ENCODE measurements around the gene RAB11FIP4.
A peak's percentile ranks its signal among the peaks of the same experiment; 100 is the strongest.

RAB11FIP4 gene

GRCh38 chr17:31488264-31488981 lies 96.9 kb downstream of the RAB11FIP4 start:
- DNase-seq, result peak; percentile 45

GRCh38 chr17:31488982-31489294 lies 97.5 kb downstream of the RAB11FIP4 start:
- DNase-seq, result no peak

GRCh38 chr17:31489295-31490018 lies 98.0 kb downstream of the RAB11FIP4 start:
- DNase-seq, result no peak

GRCh38 chr17:31490019-31490650 lies 98.7 kb downstream of the RAB11FIP4 start:
- no peak for DNase-seq

- no peak for DNase-seq
Measured at GRCh38 chr17:31490671-31491375, 99.3 kb downstream of the RAB11FIP4 start.

GRCh38 chr17:31491376-31492131 lies 100.1 kb downstream of the RAB11FIP4 start:
- no peak for DNase-seq

- DNase-seq, result no peak
Measured at GRCh38 chr17:31492206-31492605, 100.7 kb downstream of the RAB11FIP4 start.

- DNase-seq, result peak; percentile 91
Measured at GRCh38 chr17:31492880-31493655, 101.6 kb downstream of the RAB11FIP4 start.

GRCh38 chr17:31493656-31494155 lies 102.2 kb downstream of the RAB11FIP4 start:
- no peak for DNase-seq

- DNase-seq, result peak; percentile 74
Measured at GRCh38 chr17:31494259-31495021, 103.0 kb downstream of the RAB11FIP4 start.

GRCh38 chr17:31495022-31495885 lies 103.8 kb downstream of the RAB11FIP4 start:
- DNase-seq, result no peak

- DNase-seq, result no peak
Measured at GRCh38 chr17:31496097-31496496, 104.6 kb downstream of the RAB11FIP4 start.

- DNase-seq, result no peak
Measured at GRCh38 chr17:31496601-31497000, 105.1 kb downstream of the RAB11FIP4 start.

- no peak for DNase-seq
Measured at GRCh38 chr17:31497431-31497830, 106.0 kb downstream of the RAB11FIP4 start.

GRCh38 chr17:31497994-31498826 lies 106.7 kb downstream of the RAB11FIP4 start:
- DNase-seq, result no peak

GRCh38 chr17:31499771-31500554 lies 108.5 kb downstream of the RAB11FIP4 start:
- peak; percentile 66 for DNase-seq

- DNase-seq, result no peak
Measured at GRCh38 chr17:31506517-31506916, 115.0 kb downstream of the RAB11FIP4 start.

All from stimulated activated CD4-positive, alpha-beta T cell treated with anti-CD3 and anti-CD28 coated beads, Interleukin-15, amount 100 ng/mL, for 24 hours (primary cell).